GM12872 (cell line): ENCODE data around the gene SPON1.

Experiments
- TF ChIP-seq, protein P1 (sequence below): IDR thresholded peaks from 3 replicates; pipeline ENCODE4 v1.5.1; 2011; ENCODE audit warnings: low read depth, mild to moderate bottlenecking, low read length, moderate library complexity; ENCODE audit not compliant: insufficient read depth

Gene SPON1

GRCh38 chr11:14193644-14194043, 231.1 kb downstream of the SPON1 start:
- TF ChIP-seq, protein P1, sequence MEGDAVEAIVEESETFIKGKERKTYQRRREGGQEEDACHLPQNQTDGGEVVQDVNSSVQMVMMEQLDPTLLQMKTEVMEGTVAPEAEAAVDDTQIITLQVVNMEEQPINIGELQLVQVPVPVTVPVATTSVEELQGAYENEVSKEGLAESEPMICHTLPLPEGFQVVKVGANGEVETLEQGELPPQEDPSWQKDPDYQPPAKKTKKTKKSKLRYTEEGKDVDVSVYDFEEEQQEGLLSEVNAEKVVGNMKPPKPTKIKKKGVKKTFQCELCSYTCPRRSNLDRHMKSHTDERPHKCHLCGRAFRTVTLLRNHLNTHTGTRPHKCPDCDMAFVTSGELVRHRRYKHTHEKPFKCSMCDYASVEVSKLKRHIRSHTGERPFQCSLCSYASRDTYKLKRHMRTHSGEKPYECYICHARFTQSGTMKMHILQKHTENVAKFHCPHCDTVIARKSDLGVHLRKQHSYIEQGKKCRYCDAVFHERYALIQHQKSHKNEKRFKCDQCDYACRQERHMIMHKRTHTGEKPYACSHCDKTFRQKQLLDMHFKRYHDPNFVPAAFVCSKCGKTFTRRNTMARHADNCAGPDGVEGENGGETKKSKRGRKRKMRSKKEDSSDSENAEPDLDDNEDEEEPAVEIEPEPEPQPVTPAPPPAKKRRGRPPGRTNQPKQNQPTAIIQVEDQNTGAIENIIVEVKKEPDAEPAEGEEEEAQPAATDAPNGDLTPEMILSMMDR: no peak

- TF ChIP-seq, protein P1: no peak
Measured at GRCh38 chr11:14202251-14203196, 240.0 kb downstream of the SPON1 start.

DNA sequence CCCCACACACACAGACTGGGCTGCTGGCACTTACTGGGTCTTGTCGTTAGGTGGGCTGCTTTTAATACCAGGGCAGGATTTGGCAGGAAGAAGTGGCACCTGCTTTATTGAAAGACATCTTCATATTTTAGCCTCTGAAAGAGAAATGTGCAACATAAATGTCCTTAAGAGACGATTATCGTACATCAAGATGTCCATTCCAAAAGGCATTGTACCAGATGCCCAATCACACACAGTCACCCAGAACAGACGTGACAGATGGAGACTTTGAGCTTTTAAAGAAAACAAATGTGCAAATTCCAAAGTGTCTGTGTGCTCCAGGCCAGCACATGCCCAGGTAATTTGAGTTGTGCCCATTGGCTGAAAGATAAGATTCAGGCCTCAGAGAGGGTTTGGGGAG, 240.8 kb downstream of the SPON1 start:
- TF ChIP-seq, protein P1: no peak

- TF ChIP-seq, protein P1: no peak
Measured at GRCh38 chr11:14212986-14213385, 250.5 kb downstream of the SPON1 start.

- TF ChIP-seq, protein P1: no peak
Measured at GRCh38 chr11:14218728-14219127, 256.2 kb downstream of the SPON1 start.

GRCh38 chr11:14223636-14224288, 261.2 kb downstream of the SPON1 start:
- TF ChIP-seq, protein P1: no peak

DNA sequence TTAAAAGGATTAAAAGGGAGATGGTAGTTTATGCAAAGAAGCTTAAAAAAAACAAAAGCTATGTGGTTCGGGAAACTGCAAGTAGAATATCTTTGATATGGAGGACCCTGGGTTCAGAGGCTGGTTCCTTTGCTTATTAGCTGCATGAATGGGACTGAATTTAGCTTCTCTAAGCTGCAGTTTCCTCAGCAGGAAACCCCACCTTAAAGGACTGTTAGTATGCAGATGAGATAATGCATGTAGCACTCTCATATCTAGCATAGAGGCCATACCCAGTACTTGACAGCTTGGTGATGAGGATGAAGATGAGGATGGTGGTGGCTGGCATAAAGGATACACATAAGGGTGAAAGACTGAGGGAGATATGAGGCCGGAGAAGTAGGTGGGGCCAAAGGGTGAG, 261.9 kb downstream of the SPON1 start:
- TF ChIP-seq, protein P1: no peak
